HEK293 (cell line): ENCODE results near the gene TBL1XR1.

Experiments
- CTCF ChIA-PET: fragments of 350-600 bp; formaldehyde crosslinking; extraction: SDS; loops from one replicate; lab custom pipeline; 2021; ENCODE audit warnings: antibody characterized with exemption; lab: Yijun Ruan, JAX
- POLR2A ChIA-PET: fragments of 300-600 bp; formaldehyde crosslinking; extraction: SDS; loops from one replicate; lab custom pipeline; 2020; ENCODE audit warnings: antibody characterized with exemption, inconsistent platforms; lab: Yijun Ruan, JAX
- H3K27ac ChIP-seq: fragments of 200-500 bp; sonication (Bioruptor generic); 2 replicates; pipeline ENCODE4 v1.5.1; 2014; ENCODE audit warnings: low read depth, low read length, control low read depth, inconsistent platforms; ENCODE audit errors: extremely low read depth
- H3K36me3 ChIP-seq, 2 experiments: fragments of 200-500 bp in 1 of 2; sonication (Bioruptor generic) in 1 of 2; 1 replicate in 1 of 2; 2 replicates in 1 of 2; pipeline ENCODE4 v1.5.1; 2014 to 2017; ENCODE audit warnings: inconsistent platforms in 2 of 2, low read length in 2 of 2; ENCODE audit not compliant: control insufficient read depth in 2 of 2, insufficient read depth in 1 of 2
- H3K4me1 ChIP-seq: fragments of 200-500 bp; sonication (Bioruptor generic); 2 replicates; pipeline ENCODE4 v1.5.1; 2014; ENCODE audit warnings: mild to moderate bottlenecking, low read length, inconsistent platforms; ENCODE audit not compliant: control insufficient read depth, insufficient read depth
- H3K4me3 ChIP-seq: 2 replicates; pipeline ENCODE4 v1.5.1; 2011; ENCODE audit warnings: low read depth, mild to moderate bottlenecking, control low read depth, low read length, moderate library complexity
- H3K9me3 ChIP-seq: fragments of 200-500 bp; sonication (Bioruptor generic); 2 replicates; pipeline ENCODE4 v1.5.1; 2014; ENCODE audit warnings: low read depth, low read length, inconsistent platforms; ENCODE audit not compliant: control insufficient read depth, insufficient read depth
- AEBP2 ChIP-seq: fragments of 450-650 bp; formaldehyde crosslinking; IDR thresholded peaks from 2 replicates; pipeline ENCODE4 v1.5.1; 2016; ENCODE audit warnings: missing biosample characterization, missing genetic modification characterization, borderline replicate concordance
- BCL6B ChIP-seq: fragments of 450-650 bp; formaldehyde crosslinking; IDR thresholded peaks from 2 replicates; pipeline ENCODE4 v1.5.1; 2017; ENCODE audit warnings: missing biosample characterization, missing genetic modification characterization
- HOXC10 ChIP-seq: sonication (generic); formaldehyde crosslinking; IDR thresholded peaks from 2 replicates; pipeline ENCODE4 v1.8.1; 2023; ENCODE audit warnings: mild to moderate bottlenecking, missing genetic modification reagents
- PBX3 ChIP-seq: sonication (generic); formaldehyde crosslinking; IDR thresholded peaks from 2 replicates; pipeline ENCODE4 v1.8.1; 2022; ENCODE audit warnings: mild to moderate bottlenecking, moderate library complexity, missing genetic modification reagents
- SP2 ChIP-seq: fragments of 450-650 bp; formaldehyde crosslinking; IDR thresholded peaks from 2 replicates; pipeline ENCODE4 v1.5.1; 2016; ENCODE audit warnings: missing biosample characterization, missing genetic modification characterization
- ZBTB10 ChIP-seq: fragments of 450-650 bp; formaldehyde crosslinking; IDR thresholded peaks from 2 replicates; pipeline ENCODE4 v1.5.1; 2016; ENCODE audit warnings: missing biosample characterization, missing genetic modification characterization
- ZBTB21 ChIP-seq: fragments of 450-650 bp; formaldehyde crosslinking; IDR thresholded peaks from 2 replicates; pipeline ENCODE4 v1.5.1; 2017; ENCODE audit warnings: missing biosample characterization, missing genetic modification characterization
- ZFP37 ChIP-seq: fragments of 450-650 bp; formaldehyde crosslinking; IDR thresholded peaks from 2 replicates; pipeline ENCODE4 v1.5.1; 2016; ENCODE audit warnings: missing biosample characterization, missing genetic modification characterization
- ZNF10 ChIP-seq: fragments of 450-650 bp; formaldehyde crosslinking; IDR thresholded peaks from 2 replicates; pipeline ENCODE4 v1.5.1; 2017; ENCODE audit warnings: missing biosample characterization, missing genetic modification characterization
- ZNF140 ChIP-seq: fragments of 450-650 bp; formaldehyde crosslinking; IDR thresholded peaks from 2 replicates; pipeline ENCODE4 v1.5.1; 2016; ENCODE audit warnings: missing biosample characterization, missing genetic modification characterization
- ZNF157 ChIP-seq: fragments of 450-650 bp; formaldehyde crosslinking; IDR thresholded peaks from 2 replicates; pipeline ENCODE4 v1.5.1; 2016; ENCODE audit warnings: missing biosample characterization, missing genetic modification characterization
- ZNF239 ChIP-seq: fragments of 450-650 bp; formaldehyde crosslinking; IDR thresholded peaks from 2 replicates; pipeline ENCODE4 v1.5.1; 2016; ENCODE audit warnings: missing biosample characterization, missing genetic modification characterization
- ZNF398 ChIP-seq: fragments of 450-650 bp; formaldehyde crosslinking; IDR thresholded peaks from 2 replicates; pipeline ENCODE4 v1.5.1; 2017; ENCODE audit warnings: missing biosample characterization, missing genetic modification characterization
- ZNF514 ChIP-seq: fragments of 450-650 bp; formaldehyde crosslinking; IDR thresholded peaks from 2 replicates; pipeline ENCODE4 v1.5.1; 2016; ENCODE audit warnings: missing biosample characterization, missing genetic modification characterization
- ZNF555 ChIP-seq: fragments of 450-650 bp; formaldehyde crosslinking; conservative IDR thresholded peaks from 2 replicates; pipeline ENCODE4 v1.5.1; 2017; ENCODE audit warnings: missing biosample characterization, mild to moderate bottlenecking, missing genetic modification characterization, inconsistent platforms
- ZNF585B ChIP-seq: fragments of 450-650 bp; formaldehyde crosslinking; IDR thresholded peaks from 2 replicates; pipeline ENCODE4 v1.5.1; 2016; ENCODE audit warnings: missing biosample characterization, missing genetic modification characterization
- ZNF621 ChIP-seq: fragments of 450-650 bp; formaldehyde crosslinking; IDR thresholded peaks from 2 replicates; pipeline ENCODE4 v1.5.1; 2017; ENCODE audit warnings: missing biosample characterization, missing genetic modification characterization
- ZNF658 ChIP-seq: fragments of 450-650 bp; formaldehyde crosslinking; IDR thresholded peaks from 2 replicates; pipeline ENCODE4; 2016; ENCODE audit warnings: missing biosample characterization, missing genetic modification characterization
- ZNF670 ChIP-seq: fragments of 450-650 bp; formaldehyde crosslinking; IDR thresholded peaks from 2 replicates; pipeline ENCODE4 v1.5.1; 2016; ENCODE audit warnings: missing biosample characterization, missing genetic modification characterization, low read depth
- ZNF677 ChIP-seq: fragments of 450-650 bp; IDR thresholded peaks from 2 replicates; pipeline ENCODE4 v1.5.0; 2018; ENCODE audit warnings: missing biosample characterization, mild to moderate bottlenecking, missing genetic modification characterization, moderate library complexity
- ZNF707 ChIP-seq: fragments of 450-650 bp; formaldehyde crosslinking; IDR thresholded peaks from 2 replicates; pipeline ENCODE4 v1.5.1; 2016; ENCODE audit warnings: missing biosample characterization, missing genetic modification characterization
- ZNF747 ChIP-seq: fragments of 450-650 bp; formaldehyde crosslinking; IDR thresholded peaks from 2 replicates; pipeline ENCODE4 v1.5.1; 2016; ENCODE audit warnings: missing biosample characterization, missing genetic modification characterization
- ZNF768 ChIP-seq: fragments of 450-650 bp; formaldehyde crosslinking; IDR thresholded peaks from 2 replicates; pipeline ENCODE4 v1.5.1; 2018; ENCODE audit warnings: missing biosample characterization, mild to moderate bottlenecking, missing genetic modification characterization
- ZNF792 ChIP-seq: fragments of 450-650 bp; formaldehyde crosslinking; IDR thresholded peaks from 2 replicates; pipeline ENCODE4 v1.5.1; 2016; ENCODE audit warnings: missing biosample characterization, missing genetic modification characterization
- ZNF830 ChIP-seq: fragments of 450-650 bp; IDR thresholded peaks from 2 replicates; pipeline ENCODE4 v1.5.0; 2018; ENCODE audit warnings: missing biosample characterization, missing genetic modification characterization, low read depth, mild to moderate bottlenecking, moderate library complexity
- ZNF843 ChIP-seq: fragments of 450-650 bp; formaldehyde crosslinking; IDR thresholded peaks from 2 replicates; pipeline ENCODE4 v1.5.1; 2016; ENCODE audit warnings: missing biosample characterization, missing genetic modification characterization
- ZSCAN5A ChIP-seq: fragments of 450-650 bp; formaldehyde crosslinking; IDR thresholded peaks from 2 replicates; pipeline ENCODE4 v1.5.1; 2016; ENCODE audit warnings: missing biosample characterization, missing genetic modification characterization

The TBL1XR1 gene

GRCh38 chr3:176994393-176994792 lies 202.9 kb downstream of the TBL1XR1 start:
- ChIA-PET CTCF (no interaction called here), POLR2A (no interaction called here)
- H3K4me1 ChIP-seq, result no peaks in the 10 kb centered on the region
- H3K9me3 ChIP-seq, result no peaks in the 10 kb centered on the region
- TF ChIP-seq AEBP2 (tag by site-specific recombination) (no peak), ZNF658 (tag by site-specific recombination) (no peak), SP2 (no peak), ZNF707 (no peak), ZBTB21 (tag by site-specific recombination) (no peak), ZNF830 (no peak), ZFP37 (tag by site-specific recombination) (no peak), ZNF621 (tag by site-specific recombination) (no peak), ZNF585B (no peak), ZBTB10 (tag by site-specific recombination) (no peak), ZNF747 (tag by site-specific recombination) (no peak), ZNF792 (tag by site-specific recombination) (no peak), ZNF157 (no peak), ZNF555 (tag by site-specific recombination) (no peak), PBX3 (CRISPR knock-in tag) (no peak), ZNF768 (no peak), ZNF514 (tag by site-specific recombination) (no peak), HOXC10 (CRISPR knock-in tag) (no peak), BCL6B (tag by site-specific recombination) (no peak)
- H3K4me3 ChIP-seq, result no peak overlapping the region
- H3K27ac ChIP-seq, result no peak overlapping the region
- no peaks in the 10 kb centered on the region for H3K36me3 ChIP-seq

GRCh38 chr3:176992978-176993377 lies 204.3 kb downstream of the TBL1XR1 start:
- H3K9me3 ChIP-seq, result no peaks in the 10 kb centered on the region
- H3K4me3 ChIP-seq, result no peak overlapping the region
- no peak overlapping the region for H3K27ac ChIP-seq
- 0 out of 2 replicates have a peak, but pooled peaks cover 6% of the 10 kb centered on the region for H3K4me1 ChIP-seq
- no peak for TF ChIP-seq ZNF10
- TF ChIP-seq ZNF398 (tag by site-specific recombination), result no peak
- no peak for TF ChIP-seq ZNF843
- no peak for TF ChIP-seq ZNF140 (tag by site-specific recombination)
- TF ChIP-seq ZNF239 (tag by site-specific recombination), result no peak
- TF ChIP-seq ZNF677, result no peak
- TF ChIP-seq ZNF670, result no peak
- TF ChIP-seq ZSCAN5A (tag by site-specific recombination), result no peak
- H3K36me3 ChIP-seq, result no peaks in the 10 kb centered on the region
- CTCF ChIA-PET, result interaction anchor here (0.7 kb wide), 1 partner anchor 213 kb away, joined by 3 read pairs; no protein-coding TSS in a partner anchor
- POLR2A ChIA-PET, result no interaction called here
